ENCODE results near the gene STX11.

DNA sequence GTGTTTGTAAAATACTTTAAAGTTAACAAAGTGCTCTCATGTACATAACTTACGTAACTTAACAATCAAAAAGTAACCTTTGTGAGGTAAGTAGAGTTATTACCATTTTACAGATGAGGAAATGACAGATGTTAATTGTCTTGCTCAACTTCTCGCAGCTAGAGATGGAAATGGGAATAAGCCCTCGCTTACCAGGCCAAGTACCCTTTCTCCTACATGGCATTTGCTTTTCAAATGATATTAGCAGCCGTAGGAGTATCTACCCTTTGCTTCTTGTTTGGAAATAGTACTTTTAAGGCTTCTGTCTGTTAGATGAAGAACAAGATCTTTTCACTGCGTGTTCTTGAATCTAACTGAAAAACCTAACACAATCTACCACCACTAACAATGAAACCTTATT is 15.5 kb downstream of the STX11 start:
- TF ChIP-seq POLR2A (IDR thresholded peaks at IDR 0.05; ENCODE audit: borderline replicate concordance, extremely low read depth, insufficient read depth, insufficient read length): no peak
- TF ChIP-seq, protein P1, sequence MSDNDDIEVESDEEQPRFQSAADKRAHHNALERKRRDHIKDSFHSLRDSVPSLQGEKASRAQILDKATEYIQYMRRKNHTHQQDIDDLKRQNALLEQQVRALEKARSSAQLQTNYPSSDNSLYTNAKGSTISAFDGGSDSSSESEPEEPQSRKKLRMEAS (IDR thresholded peaks at IDR 0.05): no peak
- no peak for TF ChIP-seq TCF7L2 (IDR thresholded peaks at IDR 0.05; ENCODE audit: borderline replicate concordance, extremely low read depth, insufficient read depth, insufficient read length)
- no peak for TF ChIP-seq EZH2 (IDR thresholded peaks at IDR 0.05)
- no peak for TF ChIP-seq RAD21 (IDR thresholded peaks at IDR 0.05; ENCODE audit: low read depth)
- TF ChIP-seq CTCF (IDR thresholded peaks at IDR 0.05 in 2 of 3, conservative IDR thresholded peaks at IDR 0.05 in 1 of 3; ENCODE audit: borderline replicate concordance in 1 of 3, insufficient read depth in 1 of 3, low read depth in 2 of 3, low read length in 2 of 3): no peak
- no peak for TF ChIP-seq SP1 (IDR thresholded peaks at IDR 0.05; ENCODE audit: low read depth)
